SU-DHL-6 (cell line): ENCODE data around the gene PLXDC2.

Experiments
- CTCF ChIP-seq: fragments of 200-600 bp; sonication (generic); IDR thresholded peaks from one replicate; pipeline ENCODE4 v1.5.1; 2017; ENCODE audit warnings: antibody characterized with exemption, mild to moderate bottlenecking, low read length, moderate library complexity; ENCODE audit not compliant: insufficient read depth, poor library complexity, severe bottlenecking
- EZH2phosphoT487 ChIP-seq: fragments of 200-600 bp; sonication (generic), shearing (Covaris generic); conservative IDR thresholded peaks from 2 replicates; pipeline ENCODE4 v1.6.1; 2018; ENCODE audit warnings: mild to moderate bottlenecking, antibody characterized with exemption, low read length, moderate library complexity, mixed read lengths

DNA sequence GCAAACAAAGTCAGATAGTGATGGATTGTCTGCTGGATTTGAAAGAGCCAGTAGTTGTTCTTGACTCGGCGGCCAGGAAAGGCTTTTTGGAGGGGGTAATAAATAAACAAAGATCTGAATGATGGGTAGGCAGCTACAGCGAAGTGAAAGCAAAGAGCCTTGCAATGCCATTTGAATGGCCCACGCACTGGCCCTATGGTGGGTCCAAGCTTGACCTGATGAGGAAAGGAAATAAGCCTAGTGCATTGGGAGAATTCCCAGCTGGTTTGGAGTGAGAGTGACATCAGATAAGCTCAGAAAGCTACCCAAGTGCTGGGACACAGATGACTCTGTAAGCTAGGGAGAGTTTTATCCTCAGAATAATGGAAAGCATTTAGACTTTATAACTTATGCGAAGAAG is 365.2 kb downstream of the PLXDC2 start:
- no peak for TF ChIP-seq CTCF
- no peak for TF ChIP-seq EZH2phosphoT487
